ENCODE measurements around the gene FLRT2. TPM values are rescaled to one million over a fixed set of nuclear protein-coding genes. Genes with fewer than 3 reads are reported as not detected.

Gene FLRT2
- total and polyA plus RNA-seq, 11 donors: 0.61 to 41.9 (median 3.1) TPM

DNA sequence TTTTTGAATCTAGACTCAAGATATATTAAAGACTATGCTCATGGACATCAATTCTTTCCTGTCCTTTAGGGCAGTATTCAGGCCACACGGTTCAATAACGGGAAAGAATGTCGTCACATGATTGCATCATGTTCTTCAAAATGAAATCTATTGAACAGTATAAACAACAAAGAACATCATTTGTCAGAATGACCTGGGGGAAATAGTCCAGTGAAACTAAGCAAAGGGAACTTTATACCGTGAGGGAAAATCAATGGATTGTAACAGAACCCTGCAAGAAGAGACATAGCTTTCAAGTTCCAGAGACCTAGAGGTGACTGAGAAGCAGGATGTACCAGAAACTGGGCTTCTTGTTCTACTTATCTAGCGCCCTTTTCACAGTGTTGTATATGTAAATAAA lies 32.7 kb downstream of the FLRT2 start:
- intact Hi-C loops (cut with DNase I): no loop called here
- H3K4me3 ChIP-seq: no peak overlapping the region
- no peaks in the 10 kb centered on the region for H3K9me3 ChIP-seq
- no peak for TF ChIP-seq POLR2A (IDR thresholded peaks at IDR 0.05)
- TF ChIP-seq, protein P1, sequence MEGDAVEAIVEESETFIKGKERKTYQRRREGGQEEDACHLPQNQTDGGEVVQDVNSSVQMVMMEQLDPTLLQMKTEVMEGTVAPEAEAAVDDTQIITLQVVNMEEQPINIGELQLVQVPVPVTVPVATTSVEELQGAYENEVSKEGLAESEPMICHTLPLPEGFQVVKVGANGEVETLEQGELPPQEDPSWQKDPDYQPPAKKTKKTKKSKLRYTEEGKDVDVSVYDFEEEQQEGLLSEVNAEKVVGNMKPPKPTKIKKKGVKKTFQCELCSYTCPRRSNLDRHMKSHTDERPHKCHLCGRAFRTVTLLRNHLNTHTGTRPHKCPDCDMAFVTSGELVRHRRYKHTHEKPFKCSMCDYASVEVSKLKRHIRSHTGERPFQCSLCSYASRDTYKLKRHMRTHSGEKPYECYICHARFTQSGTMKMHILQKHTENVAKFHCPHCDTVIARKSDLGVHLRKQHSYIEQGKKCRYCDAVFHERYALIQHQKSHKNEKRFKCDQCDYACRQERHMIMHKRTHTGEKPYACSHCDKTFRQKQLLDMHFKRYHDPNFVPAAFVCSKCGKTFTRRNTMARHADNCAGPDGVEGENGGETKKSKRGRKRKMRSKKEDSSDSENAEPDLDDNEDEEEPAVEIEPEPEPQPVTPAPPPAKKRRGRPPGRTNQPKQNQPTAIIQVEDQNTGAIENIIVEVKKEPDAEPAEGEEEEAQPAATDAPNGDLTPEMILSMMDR (IDR thresholded peaks at IDR 0.05): no peak
- H3K36me3 ChIP-seq: peaks cover 0 to 3% (median 0%) of the 10 kb centered on the region in 9 donors
- H3K27me3 ChIP-seq: no peaks in the 10 kb centered on the region
- WGBS, 4 donors: 93 to 97% (median 96%) methylated on average over 5 of the region's 5 CpGs
- H3K4me1 ChIP-seq: peaks cover 0 to 4% (median 0%) of the 10 kb centered on the region in 12 donors
- DNase-seq: no peak
- no peak for ATAC-seq
- no peak overlapping the region for H3K27ac ChIP-seq

DNA sequence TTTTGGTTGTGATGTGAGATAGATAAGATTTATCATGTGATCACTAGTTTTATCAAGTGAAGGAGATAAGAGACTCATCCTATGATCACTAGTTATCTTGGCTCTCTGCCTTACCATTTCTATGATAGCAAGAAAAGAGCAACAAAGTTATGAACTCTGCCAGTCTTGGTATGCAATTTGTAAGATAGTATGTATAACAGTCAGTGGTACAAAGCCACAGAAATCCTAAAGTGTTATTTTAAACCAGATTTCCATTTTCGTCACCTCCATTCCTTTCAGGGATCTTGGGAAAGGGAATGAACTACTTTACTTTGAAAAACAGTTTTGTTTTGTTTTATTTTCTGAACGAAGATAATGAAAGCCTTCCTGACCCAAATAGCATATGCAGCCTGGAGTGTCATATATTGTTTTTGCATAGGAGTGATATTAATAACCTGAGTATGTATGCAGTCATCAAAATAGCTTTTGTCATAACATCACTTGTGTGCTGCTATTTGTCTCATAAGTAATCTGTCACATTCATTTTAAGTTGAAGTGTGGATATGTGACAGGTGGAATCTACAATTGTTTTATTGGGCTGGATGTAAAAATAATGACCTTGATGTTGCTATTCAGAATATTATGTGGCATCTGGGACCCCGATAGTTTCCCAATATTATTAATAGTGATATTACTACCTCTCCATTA lies 35.0 kb downstream of the FLRT2 start:
- no peak overlapping the region for H3K4me3 ChIP-seq
- intact Hi-C loops (cut with DNase I): no loop called here
- 79 to 83% (median 82%) methylated on average over 3 of the region's 3 CpGs for WGBS, 4 donors

DNA sequence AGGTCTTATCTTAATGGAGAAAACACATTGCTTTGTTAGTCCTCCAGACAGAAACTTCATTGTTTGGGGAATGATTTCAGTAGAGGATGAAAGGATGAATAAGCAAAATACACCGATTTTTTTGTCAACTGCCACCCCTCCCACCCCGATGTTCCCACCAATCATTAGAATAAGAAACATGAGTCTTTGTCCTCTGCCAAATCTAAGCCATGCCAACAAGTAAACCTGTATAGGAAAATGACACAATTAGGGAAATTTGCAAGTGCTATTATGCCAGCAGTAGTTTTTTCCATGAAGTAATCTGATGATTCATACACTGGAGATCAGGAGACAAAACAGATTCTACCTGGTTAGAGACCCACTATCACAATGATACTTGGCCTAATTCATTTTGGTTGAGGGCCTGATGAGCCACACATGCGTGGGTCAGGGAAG lies 35.9 kb downstream of the FLRT2 start:
- 58 to 72% (median 63%) methylated on average over 3 of the region's 3 CpGs for WGBS, 4 donors
- peaks cover 0 to 3% (median 0%) of the 10 kb centered on the region in 9 donors for H3K36me3 ChIP-seq
- no peak overlapping the region for H3K4me3 ChIP-seq
- no peaks in the 10 kb centered on the region for H3K27me3 ChIP-seq
- peak in 1 of 4 donors; percentile 18 for ATAC-seq
- H3K4me1 ChIP-seq: peaks cover 0 to 4% (median 0%) of the 10 kb centered on the region in 12 donors
- no peaks in the 10 kb centered on the region for H3K9me3 ChIP-seq
- DNase-seq: no peak
- H3K27ac ChIP-seq: no peak overlapping the region
- no peak for TF ChIP-seq POLR2A (IDR thresholded peaks at IDR 0.05)
- TF ChIP-seq, protein P1 (IDR thresholded peaks at IDR 0.05): no peak
- intact Hi-C loops (cut with DNase I): no loop called here

More for the DNA sequence above, 35.0 kb downstream of the FLRT2 start:
- Histone ChIP-seq H3K27me3 (no peaks in the 10 kb centered on the region), H3K36me3 (peaks cover 0 to 3% (median 0%) of the 10 kb centered on the region in 9 donors), H3K27ac (no peak overlapping the region), H3K9me3 (no peaks in the 10 kb centered on the region), H3K4me1 (peaks cover 0 to 4% (median 0%) of the 10 kb centered on the region in 12 donors)
- no peak for TF ChIP-seq POLR2A (IDR thresholded peaks at IDR 0.05)
- TF ChIP-seq, protein P1 (IDR thresholded peaks at IDR 0.05): no peak
- ATAC-seq (no peak), DNase-seq (no peak)

DNA sequence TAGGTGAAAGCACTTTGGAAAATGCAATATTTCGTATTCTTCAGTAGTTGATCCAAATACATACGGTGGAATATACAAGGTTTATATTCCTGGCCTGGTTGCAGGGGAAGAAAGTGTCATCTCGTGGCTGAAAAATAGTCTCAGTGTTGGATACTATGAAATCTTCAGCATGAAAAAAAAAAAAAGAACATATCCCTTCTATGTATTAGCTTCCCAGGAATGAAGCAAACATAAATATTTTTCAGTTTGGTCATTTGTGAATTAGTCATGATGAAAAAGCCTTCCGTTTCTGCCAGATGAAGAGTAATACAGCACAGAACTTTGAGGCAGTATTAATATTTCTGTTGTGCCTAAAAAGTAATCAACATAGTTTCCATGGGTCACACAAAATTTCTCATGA lies 36.7 kb downstream of the FLRT2 start:
- TF ChIP-seq, protein P1 (IDR thresholded peaks at IDR 0.05): no peak
- no peak for TF ChIP-seq POLR2A (IDR thresholded peaks at IDR 0.05)
- Histone ChIP-seq H3K4me3 (no peak overlapping the region), H3K4me1 (peaks cover 0 to 4% (median 0%) of the 10 kb centered on the region in 12 donors), H3K9me3 (no peaks in the 10 kb centered on the region), H3K36me3 (peaks cover 0 to 3% (median 0%) of the 10 kb centered on the region in 9 donors), H3K27ac (no peak overlapping the region), H3K27me3 (no peaks in the 10 kb centered on the region)
- intact Hi-C loops (cut with DNase I): no loop called here
- peak in 1 of 4 donors; percentile 45 for ATAC-seq
- WGBS, 4 donors: 66 to 82% (median 74%) methylated on average over 3 to 4 of the region's 4 CpGs
- no peak for DNase-seq
